GM12873 (cell line): ENCODE results near the gene PSKH1.
A peak's percentile ranks its signal among the peaks of the same experiment; 100 is the strongest.

Source experiments
- TF ChIP-seq, protein P1 (sequence below): IDR thresholded peaks from 2 replicates; pipeline ENCODE4 v1.5.1; 2012; ENCODE audit warnings: low read depth, mild to moderate bottlenecking, moderate library complexity, low read length, control low read depth; ENCODE audit not compliant: insufficient read depth; ENCODE audit errors: missing control alignments

The PSKH1 gene

DNA sequence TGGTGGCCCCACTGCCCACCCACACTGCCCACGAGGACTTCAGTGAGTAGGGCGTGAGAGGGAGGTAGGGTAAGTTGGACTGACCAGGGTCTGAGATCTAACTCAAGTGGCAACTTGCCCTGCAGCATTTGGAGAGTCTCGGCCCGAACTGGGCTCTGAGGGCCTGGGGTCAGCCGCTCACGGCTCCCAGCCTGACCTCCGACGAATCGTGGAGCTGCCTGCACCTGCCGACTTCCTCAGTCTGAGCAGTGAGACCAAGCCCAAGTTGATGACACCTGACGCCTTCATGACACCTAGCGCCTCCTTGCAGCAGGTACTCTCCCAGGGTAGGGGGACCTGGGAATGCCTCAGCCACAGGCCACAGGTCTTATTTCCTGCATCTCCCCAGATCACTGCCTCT, 13.6 kb upstream of the PSKH1 start:
- TF ChIP-seq, protein P1, sequence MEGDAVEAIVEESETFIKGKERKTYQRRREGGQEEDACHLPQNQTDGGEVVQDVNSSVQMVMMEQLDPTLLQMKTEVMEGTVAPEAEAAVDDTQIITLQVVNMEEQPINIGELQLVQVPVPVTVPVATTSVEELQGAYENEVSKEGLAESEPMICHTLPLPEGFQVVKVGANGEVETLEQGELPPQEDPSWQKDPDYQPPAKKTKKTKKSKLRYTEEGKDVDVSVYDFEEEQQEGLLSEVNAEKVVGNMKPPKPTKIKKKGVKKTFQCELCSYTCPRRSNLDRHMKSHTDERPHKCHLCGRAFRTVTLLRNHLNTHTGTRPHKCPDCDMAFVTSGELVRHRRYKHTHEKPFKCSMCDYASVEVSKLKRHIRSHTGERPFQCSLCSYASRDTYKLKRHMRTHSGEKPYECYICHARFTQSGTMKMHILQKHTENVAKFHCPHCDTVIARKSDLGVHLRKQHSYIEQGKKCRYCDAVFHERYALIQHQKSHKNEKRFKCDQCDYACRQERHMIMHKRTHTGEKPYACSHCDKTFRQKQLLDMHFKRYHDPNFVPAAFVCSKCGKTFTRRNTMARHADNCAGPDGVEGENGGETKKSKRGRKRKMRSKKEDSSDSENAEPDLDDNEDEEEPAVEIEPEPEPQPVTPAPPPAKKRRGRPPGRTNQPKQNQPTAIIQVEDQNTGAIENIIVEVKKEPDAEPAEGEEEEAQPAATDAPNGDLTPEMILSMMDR, result no peak

- TF ChIP-seq, protein P1, result no peak
Observed at GRCh38 chr16:67879936-67880335, 13.1 kb upstream of the PSKH1 start.

GRCh38 chr16:67880584-67880983, 12.5 kb upstream of the PSKH1 start:
- TF ChIP-seq, protein P1, result no peak

DNA sequence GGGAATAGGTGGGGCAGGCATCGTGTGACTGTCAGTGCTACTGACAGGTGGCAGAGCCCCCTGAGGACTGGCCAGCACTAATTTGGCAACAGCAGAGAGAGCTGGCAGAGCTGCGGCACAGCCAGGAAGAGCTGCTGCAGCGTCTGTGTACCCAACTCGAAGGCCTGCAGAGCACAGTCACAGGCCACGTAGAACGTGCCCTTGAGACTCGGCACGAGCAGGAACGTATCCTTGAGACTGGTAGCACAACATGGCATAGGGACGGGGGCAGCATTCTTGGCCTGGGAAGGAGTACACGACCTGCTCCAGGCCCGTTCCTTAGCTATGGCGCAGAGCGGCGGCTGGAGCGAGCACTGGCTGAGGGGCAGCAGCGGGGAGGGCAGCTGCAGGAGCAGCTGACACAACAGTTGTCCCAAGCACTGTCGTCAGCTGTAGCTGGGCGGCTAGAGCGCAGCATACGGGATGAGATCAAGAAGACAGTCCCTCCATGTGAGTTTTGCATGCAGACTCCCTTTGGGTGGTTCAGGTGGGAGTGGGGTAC, 11.4 kb upstream of the PSKH1 start:
- TF ChIP-seq, protein P1, result no peak

GRCh38 chr16:67882374-67883145, 10.5 kb upstream of the PSKH1 start:
- TF ChIP-seq, protein P1, result no peak

DNA sequence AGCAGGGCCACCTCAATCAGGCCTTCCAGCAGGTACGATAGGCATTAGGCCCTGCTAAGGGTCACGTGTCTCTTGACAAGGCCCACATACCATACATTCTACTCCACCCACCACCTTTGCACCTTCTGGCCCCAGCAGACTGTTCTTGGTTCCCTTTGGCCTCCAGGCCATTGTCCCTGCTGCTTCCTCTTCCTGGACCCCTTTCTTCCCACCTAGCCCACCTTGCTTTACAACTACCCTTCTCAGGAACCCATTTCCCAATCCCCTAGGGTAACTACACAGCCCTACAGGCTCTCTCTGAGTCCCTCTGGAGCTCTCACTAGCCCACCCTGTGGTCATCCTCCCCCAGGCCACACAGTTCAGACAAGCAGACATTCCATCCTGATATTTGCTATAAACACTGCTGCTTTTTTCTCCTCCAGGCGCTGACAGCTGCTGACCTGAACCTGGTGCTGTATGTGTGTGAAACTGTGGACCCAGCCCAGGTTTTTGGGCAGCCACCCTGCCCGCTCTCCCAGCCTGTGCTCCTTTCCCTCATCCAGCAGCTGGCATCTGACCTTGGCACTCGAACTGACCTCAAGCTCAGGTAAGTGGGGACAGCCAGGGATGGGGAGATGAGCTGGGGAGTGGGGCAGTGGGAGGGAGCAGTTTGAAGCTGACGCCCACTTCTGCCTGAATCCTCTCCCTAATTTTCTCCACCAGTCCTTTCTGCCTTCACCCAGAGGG, 9.7 kb upstream of the PSKH1 start:
- TF ChIP-seq, protein P1, result no peak

DNA sequence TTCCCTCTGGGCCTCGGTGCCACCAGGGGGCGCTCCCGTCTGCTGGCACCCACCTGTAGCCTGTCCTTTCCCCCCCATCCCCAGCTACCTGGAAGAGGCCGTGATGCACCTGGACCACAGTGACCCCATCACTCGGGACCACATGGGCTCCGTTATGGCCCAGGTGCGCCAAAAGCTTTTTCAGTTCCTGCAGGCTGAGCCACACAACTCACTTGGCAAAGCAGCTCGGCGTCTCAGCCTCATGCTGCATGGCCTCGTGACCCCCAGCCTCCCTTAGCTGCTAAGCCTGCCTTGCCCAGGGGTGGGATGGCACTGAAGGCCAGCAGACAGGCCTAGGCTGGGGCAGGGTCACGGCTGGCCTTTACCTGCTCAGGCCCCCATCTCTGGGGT, 9.2 kb upstream of the PSKH1 start:
- TF ChIP-seq, protein P1, result peak; percentile 94
